ENCODE data around the gene PRELID1.
"Not testable (repeated sequence)": the region's sequence is repeated elsewhere in the genome, so short reads cannot be mapped to it uniquely, and the experiment has no call there.

PRELID1 gene

GRCh38 chr5:177303121-177303924, at the start of gene PRELID1, which contains the start of gene RAB24:
Gene PRELID1, plus strand, starts transcription at chr5:177303799. Its CDS starts 187 bp downstream, at chr5:177303986.
Gene RAB24, minus strand, starts transcription at chr5:177303719. Its CDS starts 431 bp downstream, at chr5:177303288.
- DNase-seq = peak; percentile 91

GRCh38 chr5:177256296-177256695, 47.3 kb upstream of the PRELID1 start:
- no peak for DNase-seq

- DNase-seq = not testable (repeated sequence)
These were observed 44.9 kb upstream of the PRELID1 start for GRCh38 chr5:177258711-177259110.

GRCh38 chr5:177260961-177261360, 42.6 kb upstream of the PRELID1 start:
- DNase-seq = no peak

- DNase-seq = no peak
These were observed 42.1 kb upstream of the PRELID1 start for GRCh38 chr5:177261510-177261909.

- no peak for DNase-seq
These were observed 39.4 kb upstream of the PRELID1 start for GRCh38 chr5:177264178-177264577.

GRCh38 chr5:177265395-177265794, 38.2 kb upstream of the PRELID1 start:
- no peak for DNase-seq

GRCh38 chr5:177269232-177269895, 34.2 kb upstream of the PRELID1 start:
- DNase-seq = no peak

GRCh38 chr5:177269976-177270375, 33.6 kb upstream of the PRELID1 start:
- DNase-seq = no peak

- no peak for DNase-seq
These were observed 32.9 kb upstream of the PRELID1 start for GRCh38 chr5:177270653-177271052.

GRCh38 chr5:177271113-177271512, 32.5 kb upstream of the PRELID1 start:
- DNase-seq = no peak

GRCh38 chr5:177275883-177276282, 27.7 kb upstream of the PRELID1 start:
- DNase-seq = no peak

GRCh38 chr5:177276886-177277285, 26.7 kb upstream of the PRELID1 start:
- no peak for DNase-seq

GRCh38 chr5:177288191-177288590, 15.4 kb upstream of the PRELID1 start:
- DNase-seq = no peak

- DNase-seq = no peak
These were observed 12.6 kb upstream of the PRELID1 start for GRCh38 chr5:177290816-177291596.

- DNase-seq = no peak
These were observed 11.9 kb upstream of the PRELID1 start for GRCh38 chr5:177291735-177292134.

GRCh38 chr5:177293819-177294581, 9.6 kb upstream of the PRELID1 start:
- DNase-seq = no peak

- no peak for DNase-seq
These were observed 9.0 kb upstream of the PRELID1 start for GRCh38 chr5:177294632-177295031.

- DNase-seq = no peak
These were observed 7.7 kb upstream of the PRELID1 start for GRCh38 chr5:177295924-177296323.

GRCh38 chr5:177296581-177296980, 7.0 kb upstream of the PRELID1 start:
- no peak for DNase-seq

- no peak for DNase-seq
These were observed 5.7 kb upstream of the PRELID1 start for GRCh38 chr5:177297922-177298321.

GRCh38 chr5:177299697-177300096, 3.9 kb upstream of the PRELID1 start:
- no peak for DNase-seq

All from right hindlimb (tissue), 1 donor.